CD14-positive monocyte (primary cell): ENCODE measurements around the gene PIK3R1. TPM values are rescaled to one million over a fixed set of nuclear protein-coding genes. Genes with fewer than 3 reads are reported as not detected.

ENCODE experiments used
- DNase-seq, 3 donors: peaks; one replicate each; pipeline ENCODE4 v3.0.0-alpha.2; 2011 to 2022
- H2AFZ ChIP-seq: 2 replicates; pipeline ENCODE4 v1.6.0; 2012; ENCODE audit warnings: mild to moderate bottlenecking, low read depth, low read length, inconsistent platforms; ENCODE audit not compliant: insufficient read depth, poor library complexity, severe bottlenecking
- H3K27ac ChIP-seq, 2 donors: 1 replicate in 1 of 2; 2 replicates in 1 of 2; pipeline ENCODE4 v1.5.1; 2012 to 2013; ENCODE audit warnings: low read length in 2 of 2, control low read depth in 1 of 2, inconsistent platforms in 1 of 2, low read depth in 1 of 2, mild to moderate bottlenecking in 1 of 2
- H3K27me3 ChIP-seq, 2 donors: one replicate each; pipeline versions ENCODE4 v1.6.0 to v1.6.1; 2011 to 2013; ENCODE audit warnings: low read length in 2 of 2; ENCODE audit not compliant: control insufficient read depth in 2 of 2, insufficient read depth in 2 of 2
- H3K36me3 ChIP-seq, 2 donors: replicated peaks in 1 of 2; 1 replicate in 1 of 2; 2 replicates in 1 of 2; pipeline versions ENCODE4 v1.5.1 to v1.6.1; 2012 to 2013; ENCODE audit warnings: low read length in 2 of 2, control low read depth in 1 of 2, inconsistent platforms in 1 of 2, mild to moderate bottlenecking in 1 of 2; ENCODE audit not compliant: insufficient read depth in 2 of 2, control insufficient read depth in 1 of 2
- H3K4me1 ChIP-seq, 2 donors: 1 replicate in 1 of 2; 2 replicates in 1 of 2; pipeline versions ENCODE4 v1.5.1 to v1.6.1; 2012 to 2013; ENCODE audit warnings: low read length in 2 of 2, control low read depth in 1 of 2, inconsistent platforms in 1 of 2, mild to moderate bottlenecking in 1 of 2, moderate library complexity in 1 of 2; ENCODE audit not compliant: insufficient read depth in 2 of 2, control insufficient read depth in 1 of 2
- H3K4me2 ChIP-seq: replicated peaks from 2 replicates; pipeline ENCODE3; 2012; ENCODE audit warnings: low read length, moderate library complexity, mild to moderate bottlenecking; ENCODE audit not compliant: poor library complexity, severe bottlenecking; ENCODE audit errors: extremely low read depth
- H3K4me3 ChIP-seq, 3 experiments: fragments of 200-600 bp in 1 of 3; sonication (generic) in 1 of 3; replicated peaks in 1 of 3; 1 replicate in 2 of 3; 2 replicates in 1 of 3; pipeline ENCODE4 v1.5.1; 2011 to 2013; ENCODE audit warnings: low read length in 3 of 3, mild to moderate bottlenecking in 3 of 3, control low read depth in 2 of 3, low read depth in 2 of 3, inconsistent platforms in 1 of 3, moderate library complexity in 1 of 3
- H3K79me2 ChIP-seq: 2 replicates; pipeline ENCODE4 v1.6.0; 2012; ENCODE audit warnings: mild to moderate bottlenecking, control low read depth, inconsistent platforms, low read length, moderate library complexity; ENCODE audit not compliant: insufficient read depth
- H3K9ac ChIP-seq: 2 replicates; pipeline ENCODE4 v1.6.0; 2017; ENCODE audit warnings: low read length, mild to moderate bottlenecking; ENCODE audit not compliant: insufficient read depth, poor library complexity, severe bottlenecking
- H3K9me3 ChIP-seq, 2 donors: replicated peaks in 1 of 2; 1 replicate in 1 of 2; 2 replicates in 1 of 2; pipeline versions ENCODE4 v1.5.1 to v1.6.1; 2012 to 2013; ENCODE audit warnings: low read length in 2 of 2, control low read depth in 1 of 2; ENCODE audit not compliant: control insufficient read depth in 1 of 2, insufficient read depth in 1 of 2
- H4K20me1 ChIP-seq: 2 replicates; pipeline ENCODE4 v1.6.0; 2012; ENCODE audit warnings: mild to moderate bottlenecking, low read length, control low read depth, moderate library complexity; ENCODE audit not compliant: insufficient read depth
- H3K27ac Mint-ChIP-seq, 7 donors: one replicate each; pipeline ENCODE4 v1.8.0; 2020; ENCODE audit warnings: mild to moderate bottlenecking in 7 of 7, mixed read lengths in 7 of 7, moderate library complexity in 6 of 7, inconsistent platforms in 2 of 7
- H3K27me3 Mint-ChIP-seq, 3 donors: one replicate each; pipeline ENCODE4 v1.8.0; 2021 to 2022; ENCODE audit warnings: low read depth in 3 of 3, mild to moderate bottlenecking in 3 of 3, mixed read lengths in 3 of 3, moderate library complexity in 3 of 3, inconsistent platforms in 1 of 3
- H3K36me3 Mint-ChIP-seq, 2 donors: one replicate each; pipeline ENCODE4 v1.8.0; 2020; ENCODE audit warnings: mixed read lengths in 2 of 2, inconsistent platforms in 1 of 2, mild to moderate bottlenecking in 1 of 2
- H3K4me1 Mint-ChIP-seq: one replicate; pipeline ENCODE4 v1.8.0; 2020; ENCODE audit warnings: mild to moderate bottlenecking, mixed read lengths
- H3K4me3 Mint-ChIP-seq, 2 donors: one replicate each; pipeline ENCODE4 v1.8.0; 2020; ENCODE audit warnings: mild to moderate bottlenecking in 2 of 2, mixed read lengths in 2 of 2, moderate library complexity in 1 of 2
- H3K9me3 Mint-ChIP-seq, 7 donors: one replicate each; pipeline ENCODE4 v1.8.0; 2020 to 2022; ENCODE audit warnings: mixed read lengths in 7 of 7, mild to moderate bottlenecking in 6 of 7, moderate library complexity in 6 of 7, inconsistent platforms in 2 of 7
- CTCF ChIP-seq: fragments of 200-600 bp; IDR thresholded peaks from one replicate; pipeline ENCODE4 v1.8.0; 2022; ENCODE audit warnings: antibody characterized with exemption, mild to moderate bottlenecking
- WGBS: methylation state at CpG from one replicate; pipeline ENCODE4 v1.1.5; 2013; ENCODE audit warnings: missing lambda C conversion rate; ENCODE audit not compliant: insufficient coverage; 5-methylcytosine and 5-hydroxymethylcytosine counted together
- intact Hi-C, 2 donors: fragments of 100-400 bp; cut with micrococcal nuclease; formaldehyde crosslinking; loops; one replicate each; pipeline versions ENCODE4 v1.15.0 to v1.15.1; 2023
- polyA plus RNA-seq, 3 donors: library from polyadenylated mRNA; depleted of rRNA in 1 of 3; unstranded in 2 of 3; stranded (reverse) in 1 of 3; fragments of 300-500 nt in 2 of 3; fragments of >200 nt in 1 of 3; fragmentation: Illumina TruSeq in 2 of 3; gene quantifications; 1 replicate in 2 of 3; 2 replicates in 1 of 3; pipeline ENCODE4 v1.2.3, GENCODE V29; 2012 to 2021

Gene PIK3R1
- polyA plus RNA-seq, 3 donors = 9.5 to 25.5 (median 10.5) TPM

GRCh38 chr5:68169903-68170302 is 45.7 kb upstream of the PIK3R1 start:
- H3K36me3 Mint-ChIP-seq = no peaks in the 10 kb centered on the region
- H3K4me3 ChIP-seq = no peak overlapping the region
- no peaks in the 10 kb centered on the region for H3K27me3 Mint-ChIP-seq
- no peak overlapping the region for H3K9ac ChIP-seq
- H3K4me1 ChIP-seq = no peaks in the 10 kb centered on the region
- H3K27ac ChIP-seq = no peak overlapping the region
- TF ChIP-seq CTCF = no peak
- H3K4me1 Mint-ChIP-seq = no peaks in the 10 kb centered on the region
- WGBS = no CpG with 5 or more reads among the region's 1 CpG
- no peak overlapping the region for H3K4me2 ChIP-seq
- H3K27ac Mint-ChIP-seq = no peak overlapping the region
- no peaks in the 10 kb centered on the region for H4K20me1 ChIP-seq
- H3K36me3 ChIP-seq = no peaks in the 10 kb centered on the region
- no peaks in the 10 kb centered on the region for H3K27me3 ChIP-seq
- no peak overlapping the region for H3K4me3 Mint-ChIP-seq
- intact Hi-C loops = loop anchor here in 1 of 2 donors (2.0 kb wide), 1 partner anchor 41 kb away; no protein-coding TSS in a partner anchor
- no peak for DNase-seq
- no peaks in the 10 kb centered on the region for H3K9me3 ChIP-seq
- no peaks in the 10 kb centered on the region for H3K79me2 ChIP-seq
- peaks cover 0 to 6% (median 0%) of the 10 kb centered on the region in 7 donors for H3K9me3 Mint-ChIP-seq
- no peak overlapping the region for H2AFZ ChIP-seq

- intact Hi-C loops = no loop called here
- no peaks in the 10 kb centered on the region for H3K79me2 ChIP-seq
Observed at GRCh38 chr5:68170826-68171558, 44.6 kb upstream of the PIK3R1 start.

More at GRCh38 chr5:68170826-68171558, 44.6 kb upstream of the PIK3R1 start:
- no peak overlapping the region for H3K27ac ChIP-seq
- H3K9me3 Mint-ChIP-seq = peaks cover 0 to 6% (median 0%) of the 10 kb centered on the region in 7 donors
- no peak overlapping the region for H3K9ac ChIP-seq
- no peaks in the 10 kb centered on the region for H3K36me3 ChIP-seq
- no peaks in the 10 kb centered on the region for H3K4me1 ChIP-seq
- no peak overlapping the region for H3K4me2 ChIP-seq
- no peaks in the 10 kb centered on the region for H4K20me1 ChIP-seq
- no peak for TF ChIP-seq CTCF
- H2AFZ ChIP-seq = peak overlapping the region; percentile 13
- no peaks in the 10 kb centered on the region for H3K4me1 Mint-ChIP-seq
- no peaks in the 10 kb centered on the region for H3K36me3 Mint-ChIP-seq
- no peaks in the 10 kb centered on the region for H3K27me3 Mint-ChIP-seq
- 84% methylated on average over 8 of the region's 10 CpGs for WGBS
- no peak overlapping the region for H3K4me3 ChIP-seq
- no peak overlapping the region for H3K27ac Mint-ChIP-seq
- H3K9me3 ChIP-seq = no peaks in the 10 kb centered on the region
- no peak for DNase-seq
- H3K27me3 ChIP-seq = no peaks in the 10 kb centered on the region
- H3K4me3 Mint-ChIP-seq = no peak overlapping the region
